GM10248 (cell line): ENCODE results near the gene FBXW2.

Experiments used
- CTCF ChIA-PET: fragments of 300-600 bp; sonication (Branson Sonifier 250); formaldehyde crosslinking; extraction: SDS; loops from one replicate; lab custom pipeline; 2021; ENCODE audit warnings: antibody characterized with exemption; lab: Yijun Ruan, JAX
- POLR2A ChIA-PET: fragments of 350-650 bp; sonication (Branson Sonifier 250); formaldehyde crosslinking; extraction: SDS; loops from one replicate; lab custom pipeline; 2020; ENCODE audit warnings: antibody characterized with exemption; lab: Yijun Ruan, JAX
- DNase-seq: peaks from one replicate; pipeline ENCODE4 v3.0.0; 2012; ENCODE audit errors: extremely low spot score
- TF ChIP-seq, protein P1 (sequence below): IDR thresholded peaks from 2 replicates; pipeline ENCODE4 v1.5.1; 2012; ENCODE audit warnings: mild to moderate bottlenecking, low read depth; ENCODE audit errors: extremely low read depth, missing control alignments, control extremely low read depth

The FBXW2 gene

DNA sequence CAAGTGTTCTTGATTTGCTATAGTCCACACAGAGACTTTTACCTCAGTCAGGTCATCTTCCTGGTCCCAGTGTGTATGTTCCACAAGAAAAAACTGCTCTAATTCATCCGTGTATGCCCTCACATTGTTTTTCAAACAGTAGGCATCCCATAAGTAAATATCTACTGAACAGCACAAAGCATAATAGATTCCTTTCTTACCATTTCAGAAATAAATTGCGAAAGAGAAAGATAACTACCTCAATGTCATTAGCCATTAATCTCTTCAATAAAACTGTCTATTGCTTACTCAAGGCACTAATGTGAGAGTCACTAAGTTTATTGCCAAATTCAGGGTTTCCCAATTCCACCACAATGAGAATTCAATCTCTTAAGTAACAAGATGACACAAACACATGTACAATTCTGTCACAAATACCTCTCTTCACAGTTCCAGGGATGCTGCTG, 9.6 kb downstream of the FBXW2 start:
- no peak for DNase-seq
- ChIA-PET POLR2A (no interaction called here), CTCF (no interaction called here)
- TF ChIP-seq, protein P1, sequence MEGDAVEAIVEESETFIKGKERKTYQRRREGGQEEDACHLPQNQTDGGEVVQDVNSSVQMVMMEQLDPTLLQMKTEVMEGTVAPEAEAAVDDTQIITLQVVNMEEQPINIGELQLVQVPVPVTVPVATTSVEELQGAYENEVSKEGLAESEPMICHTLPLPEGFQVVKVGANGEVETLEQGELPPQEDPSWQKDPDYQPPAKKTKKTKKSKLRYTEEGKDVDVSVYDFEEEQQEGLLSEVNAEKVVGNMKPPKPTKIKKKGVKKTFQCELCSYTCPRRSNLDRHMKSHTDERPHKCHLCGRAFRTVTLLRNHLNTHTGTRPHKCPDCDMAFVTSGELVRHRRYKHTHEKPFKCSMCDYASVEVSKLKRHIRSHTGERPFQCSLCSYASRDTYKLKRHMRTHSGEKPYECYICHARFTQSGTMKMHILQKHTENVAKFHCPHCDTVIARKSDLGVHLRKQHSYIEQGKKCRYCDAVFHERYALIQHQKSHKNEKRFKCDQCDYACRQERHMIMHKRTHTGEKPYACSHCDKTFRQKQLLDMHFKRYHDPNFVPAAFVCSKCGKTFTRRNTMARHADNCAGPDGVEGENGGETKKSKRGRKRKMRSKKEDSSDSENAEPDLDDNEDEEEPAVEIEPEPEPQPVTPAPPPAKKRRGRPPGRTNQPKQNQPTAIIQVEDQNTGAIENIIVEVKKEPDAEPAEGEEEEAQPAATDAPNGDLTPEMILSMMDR, result no peak

DNA sequence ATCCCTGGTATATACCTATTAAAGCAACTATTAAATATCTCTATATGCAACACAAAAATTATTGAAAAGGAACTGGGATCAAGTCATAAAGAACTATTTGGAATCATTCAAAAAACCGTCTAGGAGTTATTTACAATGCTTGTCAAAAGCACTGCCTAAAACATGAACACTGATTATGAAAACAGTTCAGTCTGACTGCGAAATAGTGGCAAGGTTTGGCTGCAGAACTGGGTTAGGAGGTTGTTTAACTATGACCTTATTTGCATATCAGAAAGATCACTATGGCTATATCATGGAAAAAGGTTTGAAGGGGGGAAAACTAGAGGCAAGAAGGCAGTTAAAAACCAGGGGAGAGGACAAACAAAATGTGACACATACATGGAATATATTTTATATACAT, 12.0 kb downstream of the FBXW2 start:
- ChIA-PET POLR2A (no interaction called here), CTCF (interaction anchor here (1.8 kb wide), 1 partner anchor 25 kb away, joined by 6 read pairs; no protein-coding TSS in a partner anchor)
- DNase-seq, result no peak
- TF ChIP-seq, protein P1, result no peak

DNA sequence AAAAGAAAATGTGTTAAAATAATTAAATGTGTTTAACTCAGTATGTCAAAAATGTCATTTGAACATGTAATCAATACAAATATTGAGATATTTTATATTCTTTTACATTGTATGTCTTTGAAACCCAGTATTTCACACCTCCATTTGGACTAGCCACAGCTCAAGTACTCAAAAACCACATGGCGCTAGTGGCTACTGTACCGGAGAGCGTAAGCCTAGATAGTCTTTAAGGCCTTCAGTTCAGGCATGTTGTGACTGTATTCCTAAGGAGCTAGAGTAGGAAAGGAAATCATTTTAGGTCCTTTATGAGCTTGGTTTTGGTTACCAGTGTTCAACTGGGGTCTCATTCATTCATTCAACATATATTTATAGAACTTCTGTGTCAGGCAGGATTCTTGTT, 12.8 kb downstream of the FBXW2 start:
- POLR2A ChIA-PET, result interaction anchor here (0.8 kb wide), 1 partner anchor 13 kb away, joined by 3 read pairs; the partner anchor contains the start of gene FBXW2
- TF ChIP-seq, protein P1, result no peak

DNA sequence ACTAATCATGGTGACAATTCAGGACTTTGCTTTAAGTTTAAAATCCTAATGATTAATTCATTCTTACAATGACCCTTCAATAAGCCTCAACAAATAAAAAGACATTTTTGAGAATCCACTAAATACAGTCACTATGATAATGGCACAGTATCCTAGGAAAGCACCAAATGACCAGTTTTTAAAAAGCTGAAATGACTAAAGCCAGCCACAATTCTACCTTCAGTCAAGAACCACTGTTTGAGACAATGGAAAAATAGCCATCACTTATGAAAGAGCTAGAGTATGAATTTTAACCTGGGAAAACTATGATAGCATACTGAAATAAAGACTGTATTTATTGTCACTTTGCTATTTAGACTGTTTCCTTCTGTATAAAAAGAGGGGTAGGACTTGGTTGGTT, 14.0 kb downstream of the FBXW2 start:
- CTCF ChIA-PET, result interaction anchor here (1.2 to 1.6 kb wide), 3 partner anchors 11 to 541 kb away, joined by 3 to 4 read pairs (median 4); no protein-coding TSS in a partner anchor
- POLR2A ChIA-PET, result interaction anchor here (0.5 kb wide), 1 partner anchor 32 kb away, joined by 4 read pairs; no protein-coding TSS in a partner anchor
- no peak for DNase-seq
- TF ChIP-seq, protein P1, result no peak

More for the DNA sequence above, 12.8 kb downstream of the FBXW2 start:
- CTCF ChIA-PET, result interaction anchor here (0.7 to 1.5 kb wide), 4 partner anchors 10 to 24 kb away, joined by 3 to 4 read pairs (median 4); partner anchors contain the start of gene FBXW2
- DNase-seq, result no peak

DNA sequence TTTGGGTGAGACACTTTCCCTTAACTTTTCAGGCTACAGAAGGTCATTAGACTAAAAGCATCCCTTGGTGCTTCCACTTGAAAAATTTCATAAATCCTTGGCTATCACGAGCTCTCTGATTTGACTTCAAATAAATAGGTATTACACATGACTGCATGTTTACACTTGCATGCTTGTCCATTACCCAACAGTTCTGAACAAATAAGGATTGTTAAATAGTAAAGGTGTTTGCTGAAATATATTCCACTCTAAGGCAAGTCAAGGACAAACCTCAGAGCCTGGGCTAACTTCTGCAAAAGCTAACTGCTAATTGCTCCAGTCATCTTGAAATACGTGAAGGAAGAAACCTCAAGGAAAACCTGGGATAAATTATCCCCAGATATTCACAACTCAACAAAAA, 14.5 kb downstream of the FBXW2 start:
- ChIA-PET POLR2A (no interaction called here), CTCF (interaction anchor here (1.6 kb wide), 1 partner anchor 541 kb away, joined by 3 read pairs; no protein-coding TSS in a partner anchor)
- DNase-seq, result no peak
- TF ChIP-seq, protein P1, result no peak

DNA sequence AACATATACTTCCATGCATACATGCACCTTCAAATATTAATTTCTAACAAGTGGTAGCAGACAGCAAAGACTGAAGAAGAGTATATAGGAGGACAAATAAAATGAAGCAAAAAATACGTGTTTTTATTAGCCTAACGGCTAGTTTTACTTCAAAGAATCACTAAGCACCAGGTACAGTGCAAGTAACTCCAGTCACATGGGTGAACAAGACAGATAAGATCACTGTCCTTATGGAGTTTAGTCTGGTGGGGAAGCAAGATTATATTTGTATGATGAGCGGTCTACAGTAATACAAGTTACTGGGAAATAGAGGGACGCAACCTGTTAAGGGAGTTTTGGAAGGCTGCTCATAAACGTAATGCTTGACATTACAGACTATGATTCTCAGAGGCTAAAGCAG, 16.0 kb downstream of the FBXW2 start:
- POLR2A ChIA-PET, result no interaction called here
- DNase-seq, result no peak
- CTCF ChIA-PET, result interaction anchor here (2.3 kb wide), 1 partner anchor 10 kb away, joined by 10 read pairs; no protein-coding TSS in a partner anchor
- TF ChIP-seq, protein P1, result no peak
